H9 (cell line): Measurements from ENCODE around the gene UQCR11. TPM values are rescaled to one million over a fixed set of nuclear protein-coding genes. Genes with fewer than 3 reads are reported as not detected.

Experiments
- DNase-seq: peaks from one replicate; pipeline ENCODE4 v3.0.0-alpha.2; 2017
- H2AFZ ChIP-seq: one replicate; pipeline ENCODE4 v1.6.1; 2013; ENCODE audit warnings: mild to moderate bottlenecking, low read length, control low read depth, moderate library complexity
- H2AK5ac ChIP-seq: 2 replicates; pipeline ENCODE4 v1.6.1; 2013; ENCODE audit warnings: low read length, control low read depth, mixed read lengths; ENCODE audit not compliant: insufficient read length
- H2BK120ac ChIP-seq: one replicate; pipeline ENCODE4 v1.6.1; 2013; ENCODE audit warnings: low read depth, mild to moderate bottlenecking, low read length, control low read depth, inconsistent platforms; ENCODE audit not compliant: poor library complexity, severe bottlenecking
- H2BK12ac ChIP-seq: 2 replicates; pipeline ENCODE4 v1.6.1; 2013; ENCODE audit warnings: low read length, control low read depth, mixed read lengths, low read depth; ENCODE audit not compliant: insufficient read length
- H2BK15ac ChIP-seq: 2 replicates; pipeline ENCODE4 v1.6.1; 2013; ENCODE audit warnings: low read depth, low read length, control low read depth
- H2BK20ac ChIP-seq: one replicate; pipeline ENCODE4 v1.6.1; 2013; ENCODE audit warnings: low read depth, mild to moderate bottlenecking, low read length, control low read depth, inconsistent platforms; ENCODE audit not compliant: poor library complexity, severe bottlenecking
- H2BK5ac ChIP-seq: 2 replicates; pipeline ENCODE4 v1.6.1; 2013; ENCODE audit warnings: low read length, control low read depth, mixed read lengths; ENCODE audit not compliant: insufficient read length
- H3K14ac ChIP-seq: 2 replicates; pipeline ENCODE4 v1.6.1; 2013; ENCODE audit warnings: low read length, control low read depth; ENCODE audit not compliant: insufficient read depth
- H3K18ac ChIP-seq: 2 replicates; pipeline ENCODE4 v1.6.1; 2013; ENCODE audit warnings: low read depth, mild to moderate bottlenecking, mixed read lengths, low read length, control low read depth; ENCODE audit not compliant: insufficient read length
- H3K23ac ChIP-seq: 2 replicates; pipeline ENCODE4 v1.6.1; 2013; ENCODE audit warnings: low read length, control low read depth, mixed read lengths, low read depth; ENCODE audit not compliant: insufficient read length
- H3K23me2 ChIP-seq: 2 replicates; pipeline ENCODE4 v1.6.1; 2013; ENCODE audit warnings: low read depth, mild to moderate bottlenecking, mixed read lengths, low read length, control low read depth; ENCODE audit not compliant: insufficient read length, poor library complexity, severe bottlenecking
- H3K27ac ChIP-seq: 2 replicates; pipeline ENCODE4 v1.5.1; 2013; ENCODE audit warnings: low read length, control low read depth, mixed read lengths, low read depth; ENCODE audit not compliant: insufficient read length
- H3K27me3 ChIP-seq: 2 replicates; pipeline ENCODE4 v1.6.1; 2013; ENCODE audit warnings: low read length, control low read depth, inconsistent platforms; ENCODE audit not compliant: insufficient read depth
- H3K4ac ChIP-seq: 2 replicates; pipeline ENCODE4 v1.6.1; 2013; ENCODE audit warnings: low read depth, mild to moderate bottlenecking, control low read depth, inconsistent platforms, low read length, moderate library complexity
- H3K4me1 ChIP-seq: 2 replicates; pipeline ENCODE4 v1.6.1; 2013; ENCODE audit warnings: low read length, control low read depth, inconsistent platforms; ENCODE audit not compliant: insufficient read depth
- H3K4me2 ChIP-seq: 2 replicates; pipeline ENCODE4 v1.6.1; 2013; ENCODE audit warnings: low read length, control low read depth, mixed read lengths; ENCODE audit not compliant: insufficient read length, insufficient read depth
- H3K56ac ChIP-seq: 2 replicates; pipeline ENCODE4 v1.6.1; 2013; ENCODE audit warnings: low read depth, mild to moderate bottlenecking, mixed read lengths, low read length, control low read depth; ENCODE audit not compliant: insufficient read length
- H3K79me1 ChIP-seq: 2 replicates; pipeline ENCODE4 v1.6.1; 2013; ENCODE audit warnings: low read depth, mild to moderate bottlenecking, moderate library complexity, low read length, control low read depth, inconsistent platforms; ENCODE audit not compliant: insufficient read depth, poor library complexity, severe bottlenecking
- H3K79me2 ChIP-seq: 2 replicates; pipeline ENCODE4 v1.6.1; 2013; ENCODE audit warnings: low read length, control low read depth, inconsistent platforms; ENCODE audit not compliant: insufficient read depth
- H3K9ac ChIP-seq: 2 replicates; pipeline ENCODE4 v1.6.1; 2013; ENCODE audit warnings: low read length, control low read depth, mixed read lengths; ENCODE audit not compliant: insufficient read length; ENCODE audit errors: extremely low read depth
- H3K9me3 ChIP-seq: one replicate; pipeline ENCODE4 v1.6.1; 2013; ENCODE audit warnings: low read depth, low read length, inconsistent platforms; ENCODE audit not compliant: control insufficient read depth
- H3T11ph ChIP-seq: one replicate; pipeline ENCODE4 v1.6.1; 2013; ENCODE audit warnings: mild to moderate bottlenecking, low read length, control low read depth, inconsistent platforms
- H4K20me1 ChIP-seq: one replicate; pipeline ENCODE4 v1.6.1; 2013; ENCODE audit not compliant: control insufficient read depth, insufficient read length, insufficient read depth
- H4K5ac ChIP-seq: 2 replicates; pipeline ENCODE4 v1.6.1; 2013; ENCODE audit warnings: low read depth, mild to moderate bottlenecking, mixed read lengths, low read length, control low read depth; ENCODE audit not compliant: insufficient read length
- H4K8ac ChIP-seq: replicated peaks from 2 replicates; pipeline ENCODE4 v1.6.1; 2013; ENCODE audit warnings: low read length, control low read depth, mixed read lengths, low read depth; ENCODE audit not compliant: insufficient read length
- H4K91ac ChIP-seq: 2 replicates; pipeline ENCODE4 v1.6.1; 2013; ENCODE audit warnings: low read depth, mild to moderate bottlenecking, moderate library complexity, mixed read lengths, low read length, control low read depth; ENCODE audit not compliant: insufficient read length
- H3K27ac Mint-ChIP-seq, 3 experiments: 2 replicates in 2 of 3; 3 replicates in 1 of 3; pipeline ENCODE4 v1.8.0; 2020 to 2021; ENCODE audit warnings: mixed read lengths in 3 of 3, mild to moderate bottlenecking in 1 of 3, moderate library complexity in 1 of 3
- H3K27me3 Mint-ChIP-seq: 2 replicates; pipeline ENCODE4 v1.8.0; 2021; ENCODE audit warnings: low read depth, mild to moderate bottlenecking, moderate library complexity, mixed read lengths
- H3K36me3 Mint-ChIP-seq, 3 experiments: 2 replicates in 2 of 3; 3 replicates in 1 of 3; pipeline ENCODE4 v1.8.0; 2020 to 2021; ENCODE audit warnings: low read depth in 3 of 3, mixed read lengths in 3 of 3; ENCODE audit not compliant: insufficient read depth in 1 of 3
- H3K4me1 Mint-ChIP-seq, 2 experiments: 2 replicates each; pipeline ENCODE4 v1.8.0; 2020; ENCODE audit warnings: mixed read lengths in 2 of 2
- H3K4me3 Mint-ChIP-seq, 2 experiments: 2 replicates in 1 of 2; 3 replicates in 1 of 2; pipeline ENCODE4 v1.8.0; 2020 to 2021; ENCODE audit warnings: mild to moderate bottlenecking in 2 of 2, mixed read lengths in 2 of 2, moderate library complexity in 1 of 2
- H3K9me3 Mint-ChIP-seq, 2 experiments: 2 replicates in 1 of 2; 3 replicates in 1 of 2; pipeline ENCODE4 v1.8.0; 2020; ENCODE audit warnings: mild to moderate bottlenecking in 2 of 2, mixed read lengths in 2 of 2, moderate library complexity in 1 of 2
- WGBS: extraction: QIAGEN DNeasy Blood & Tissue Kit; methylation state at CpG from one replicate; pipeline ENCODE4 v1.1.7; 2013; ENCODE audit warnings: missing lambda C conversion rate, low lambda C conversion rate, mixed read lengths; ENCODE audit not compliant: insufficient read length; ENCODE audit errors: extremely low coverage; 5-methylcytosine and 5-hydroxymethylcytosine counted together
- total RNA-seq: library from RNA; stranded (reverse); gene quantifications from 2 replicates; pipeline ENCODE4 v1.2.1, GENCODE V29; 2021
- TF ChIP-seq, protein P1 (sequence below): fragments of 200-600 bp; sonication (generic); conservative IDR thresholded peaks from 3 replicates; pipeline ENCODE4 v1.8.0; 2021; ENCODE audit warnings: antibody characterized with exemption, mild to moderate bottlenecking

UQCR11 gene
- total RNA-seq, 1 experiment from 2014 or later, result 174 TPM

DNA sequence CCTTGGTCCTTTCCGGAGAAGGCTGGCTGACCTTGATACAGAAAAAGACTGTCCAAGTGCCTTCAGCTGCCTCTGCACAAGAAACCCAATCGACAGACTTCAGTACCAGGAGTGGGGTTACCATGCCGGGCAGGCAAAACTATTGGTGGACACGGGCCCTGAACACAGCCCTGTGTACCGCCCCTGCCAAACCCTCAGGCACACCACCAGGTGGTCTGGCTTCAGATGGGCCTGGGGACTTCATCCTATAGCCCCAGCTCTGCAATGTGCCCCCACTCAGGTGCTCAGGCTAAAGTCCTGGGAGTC is 29.6 kb upstream of the UQCR11 start:
- no peak overlapping the region for H3K27ac ChIP-seq
- H4K8ac ChIP-seq, result no peak overlapping the region
- no CpG with 5 or more reads among the region's 5 CpGs for WGBS
- no peak overlapping the region for H4K91ac ChIP-seq
- no peak overlapping the region for H2BK15ac ChIP-seq
- no peaks in the 10 kb centered on the region for H4K20me1 ChIP-seq
- peaks cover 2% of the 10 kb centered on the region; the same call in 1 of the 2 replicates for H3K79me2 ChIP-seq
- H3K9ac ChIP-seq, result no peak overlapping the region
- no peak overlapping the region for H2BK120ac ChIP-seq
- no peak overlapping the region for H3K23ac ChIP-seq
- Mint-ChIP-seq H3K36me3 (peaks cover 48 to 78% (median 73%) of the 10 kb centered on the region in 3 experiments), H3K4me1 (no peaks in the 10 kb centered on the region), H3K9me3 (peaks cover 0 to 3% of the 10 kb centered on the region in 2 experiments; a peak in 1 of 5 replicates), H3K4me3 (no peak overlapping the region), H3K27me3 (no peaks in the 10 kb centered on the region), H3K27ac (peak overlapping the region in 1 of 3 experiments; percentile 84; a peak in 1 of 7 replicates)
- no peak overlapping the region for H2BK12ac ChIP-seq
- no peaks in the 10 kb centered on the region for H3K9me3 ChIP-seq
- no peaks in the 10 kb centered on the region for H3K27me3 ChIP-seq
- H2BK20ac ChIP-seq, result no peak overlapping the region
- no peak overlapping the region for H3T11ph ChIP-seq
- TF ChIP-seq, protein P1, sequence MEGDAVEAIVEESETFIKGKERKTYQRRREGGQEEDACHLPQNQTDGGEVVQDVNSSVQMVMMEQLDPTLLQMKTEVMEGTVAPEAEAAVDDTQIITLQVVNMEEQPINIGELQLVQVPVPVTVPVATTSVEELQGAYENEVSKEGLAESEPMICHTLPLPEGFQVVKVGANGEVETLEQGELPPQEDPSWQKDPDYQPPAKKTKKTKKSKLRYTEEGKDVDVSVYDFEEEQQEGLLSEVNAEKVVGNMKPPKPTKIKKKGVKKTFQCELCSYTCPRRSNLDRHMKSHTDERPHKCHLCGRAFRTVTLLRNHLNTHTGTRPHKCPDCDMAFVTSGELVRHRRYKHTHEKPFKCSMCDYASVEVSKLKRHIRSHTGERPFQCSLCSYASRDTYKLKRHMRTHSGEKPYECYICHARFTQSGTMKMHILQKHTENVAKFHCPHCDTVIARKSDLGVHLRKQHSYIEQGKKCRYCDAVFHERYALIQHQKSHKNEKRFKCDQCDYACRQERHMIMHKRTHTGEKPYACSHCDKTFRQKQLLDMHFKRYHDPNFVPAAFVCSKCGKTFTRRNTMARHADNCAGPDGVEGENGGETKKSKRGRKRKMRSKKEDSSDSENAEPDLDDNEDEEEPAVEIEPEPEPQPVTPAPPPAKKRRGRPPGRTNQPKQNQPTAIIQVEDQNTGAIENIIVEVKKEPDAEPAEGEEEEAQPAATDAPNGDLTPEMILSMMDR, result no peak
- H3K23me2 ChIP-seq, result no peaks in the 10 kb centered on the region
- no peak overlapping the region for H3K4me2 ChIP-seq
- H2AFZ ChIP-seq, result no peak overlapping the region
- no peak overlapping the region for H2AK5ac ChIP-seq
- no peak overlapping the region for H3K18ac ChIP-seq
- no peak overlapping the region for H4K5ac ChIP-seq
- H2BK5ac ChIP-seq, result no peak overlapping the region
- H3K79me1 ChIP-seq, result peaks cover 13% of the 10 kb centered on the region
- no peak overlapping the region for H3K14ac ChIP-seq
- DNase-seq, result no peak
- H3K4ac ChIP-seq, result no peak overlapping the region
- no peaks in the 10 kb centered on the region for H3K4me1 ChIP-seq
- H3K56ac ChIP-seq, result no peak overlapping the region
